ENCODE measurements around the gene CEP104.
A peak's percentile ranks its signal among the peaks of the same experiment; 100 is the strongest.

CEP104 gene

DNA sequence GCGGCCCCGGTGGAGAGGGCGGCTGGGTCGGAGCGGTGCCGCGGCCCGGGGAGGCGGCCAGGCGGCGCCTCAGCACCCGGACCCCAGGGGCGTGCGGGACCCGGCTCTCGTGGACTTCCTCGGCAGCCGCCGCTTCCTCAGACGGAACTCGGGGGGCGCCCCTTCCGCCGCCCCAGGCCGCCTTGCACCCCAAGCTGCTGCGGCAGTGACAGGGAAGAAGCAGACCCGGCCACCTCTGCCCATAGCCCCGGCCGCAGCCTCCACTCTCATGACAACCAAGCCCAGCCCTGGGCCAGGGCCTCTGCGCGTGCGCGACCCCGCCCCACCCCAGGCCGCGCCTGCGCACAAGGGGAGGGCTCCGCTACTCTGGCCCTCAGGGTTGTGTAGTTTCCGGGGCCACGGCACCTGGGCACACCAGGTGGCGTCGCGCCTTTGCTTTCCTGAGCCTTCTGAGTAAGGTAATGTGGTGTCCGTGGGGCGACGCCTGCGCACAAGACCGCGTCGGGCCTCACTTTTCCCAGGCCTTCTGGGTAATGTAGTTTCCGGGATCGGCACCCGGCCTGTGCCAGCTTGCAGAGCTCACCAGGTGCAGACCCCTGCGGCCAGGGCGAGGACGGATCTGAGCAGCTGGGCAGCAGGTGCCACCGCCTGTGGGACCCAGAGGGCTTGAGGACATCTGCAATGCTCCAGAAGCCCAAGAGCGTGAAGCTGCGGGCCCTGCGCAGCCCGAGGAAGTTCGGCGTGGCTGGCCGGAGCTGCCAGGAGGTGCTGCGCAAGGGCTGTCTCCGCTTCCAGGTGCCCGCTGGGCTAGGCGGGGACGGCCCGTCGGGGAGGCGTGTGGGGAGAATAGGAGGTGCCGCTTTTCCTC is at the start of gene CEP104, which contains the start of gene DFFB:
CEP104 (minus strand) TSS at position 289 of the 868 bp plus-strand sequence. CDS start 4,804 bp downstream, outside the sequence.
DFFB (plus strand) TSS at position 554 of the 868 bp plus-strand sequence; CDS start at position 682, 128 bp downstream.
- DNase-seq: peak; percentile 96

DNA sequence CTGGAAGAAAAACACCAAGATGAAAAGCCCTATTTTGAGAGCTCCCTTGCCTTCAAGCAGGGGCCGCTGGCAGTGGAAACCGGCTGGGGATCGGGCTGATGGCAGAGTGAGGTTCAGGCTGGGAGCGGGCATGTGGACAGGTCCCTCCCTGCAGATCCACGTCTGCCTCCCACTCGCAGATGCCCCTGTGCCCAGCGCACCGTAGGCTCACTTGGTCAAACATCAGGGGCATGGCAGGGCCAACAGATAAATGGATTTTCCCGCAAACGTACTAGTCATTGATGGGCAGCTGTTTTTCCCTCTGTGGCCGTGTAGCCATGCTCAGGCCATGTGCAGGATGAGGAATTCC is 49.6 kb upstream of the CEP104 start:
- DNase-seq: no peak

GRCh38 chr1:3905953-3906671 is 49.1 kb upstream of the CEP104 start:
- DNase-seq: no peak

GRCh38 chr1:3905266-3905952 is 48.4 kb upstream of the CEP104 start:
- DNase-seq: no peak

- no peak for DNase-seq
Observed at GRCh38 chr1:3904843-3905185, 47.8 kb upstream of the CEP104 start.

- DNase-seq: no peak
Observed at GRCh38 chr1:3904006-3904842, 47.2 kb upstream of the CEP104 start.

- no peak for DNase-seq
Observed at GRCh38 chr1:3903141-3904005, 46.4 kb upstream of the CEP104 start.

- DNase-seq: no peak
Observed at GRCh38 chr1:3902571-3903091, 45.6 kb upstream of the CEP104 start.

DNA sequence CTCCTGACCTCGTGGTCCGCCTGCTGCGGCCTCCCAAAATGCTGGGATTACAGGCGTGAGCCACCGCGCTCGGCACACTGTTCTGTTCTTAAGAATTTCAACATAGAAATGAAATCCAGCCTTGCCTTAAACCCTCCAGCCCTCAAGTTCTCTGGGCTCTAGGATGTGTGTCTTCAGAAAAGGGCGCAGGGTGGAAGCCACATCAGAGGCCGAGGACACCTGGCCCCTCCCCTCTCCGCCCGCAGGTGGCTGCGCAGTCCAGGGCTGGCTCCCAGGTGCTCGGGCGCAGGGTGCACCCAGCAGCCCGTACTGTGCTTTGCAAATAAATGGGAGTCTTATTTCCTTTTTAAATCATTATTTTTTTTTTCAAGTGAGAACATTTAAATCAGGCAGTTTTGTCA is 45.1 kb upstream of the CEP104 start:
- no peak for DNase-seq

DNA sequence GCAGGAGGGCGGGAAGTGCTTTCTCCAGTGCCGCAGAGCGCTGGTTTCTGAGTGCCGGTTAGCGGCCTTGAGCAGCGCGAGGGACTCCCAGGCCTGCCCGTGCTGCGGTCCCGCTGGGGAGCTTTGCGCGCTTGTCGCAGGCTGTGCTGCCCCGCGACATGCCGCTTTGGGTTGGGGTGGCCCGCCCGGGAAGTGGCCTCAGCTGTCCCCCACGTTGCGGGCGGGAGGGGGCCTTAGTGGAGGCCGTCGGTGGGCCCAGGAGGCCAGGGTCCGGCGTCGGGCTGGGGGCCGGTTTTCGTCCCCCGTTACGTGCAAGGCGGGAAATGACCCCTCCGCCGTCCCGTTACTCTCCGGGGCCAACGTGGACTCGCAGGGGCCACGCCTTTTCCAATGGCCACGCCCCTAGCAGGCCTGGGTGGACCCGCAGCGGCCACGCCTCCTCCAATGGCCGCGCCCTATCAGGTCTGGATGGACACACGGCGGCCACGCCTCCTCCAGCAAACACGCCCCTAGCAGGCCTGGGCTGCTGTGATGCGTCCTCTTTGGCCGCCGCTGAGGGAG is 44.0 kb upstream of the CEP104 start:
- peak; percentile 88 to 93 for DNase-seq

- DNase-seq: peak; percentile 94 to 99
Observed at GRCh38 chr1:3900150-3900968, 43.3 kb upstream of the CEP104 start, which contains the start of gene C1orf174. Gene C1orf174 (minus strand): TSS chr1:3900272. CDS start chr1:3900186, 86 bp downstream.

GRCh38 chr1:3899754-3900149 is 42.7 kb upstream of the CEP104 start:
- DNase-seq: no peak

- DNase-seq: no peak
Observed at GRCh38 chr1:3898994-3899753, 42.2 kb upstream of the CEP104 start.

- no peak for DNase-seq
Observed at GRCh38 chr1:3898475-3898735, 41.4 kb upstream of the CEP104 start.

- no peak for DNase-seq
Observed at GRCh38 chr1:3896396-3897000, 39.5 kb upstream of the CEP104 start.

- no peak for DNase-seq
Observed at GRCh38 chr1:3895951-3896325, 38.9 kb upstream of the CEP104 start.

DNA sequence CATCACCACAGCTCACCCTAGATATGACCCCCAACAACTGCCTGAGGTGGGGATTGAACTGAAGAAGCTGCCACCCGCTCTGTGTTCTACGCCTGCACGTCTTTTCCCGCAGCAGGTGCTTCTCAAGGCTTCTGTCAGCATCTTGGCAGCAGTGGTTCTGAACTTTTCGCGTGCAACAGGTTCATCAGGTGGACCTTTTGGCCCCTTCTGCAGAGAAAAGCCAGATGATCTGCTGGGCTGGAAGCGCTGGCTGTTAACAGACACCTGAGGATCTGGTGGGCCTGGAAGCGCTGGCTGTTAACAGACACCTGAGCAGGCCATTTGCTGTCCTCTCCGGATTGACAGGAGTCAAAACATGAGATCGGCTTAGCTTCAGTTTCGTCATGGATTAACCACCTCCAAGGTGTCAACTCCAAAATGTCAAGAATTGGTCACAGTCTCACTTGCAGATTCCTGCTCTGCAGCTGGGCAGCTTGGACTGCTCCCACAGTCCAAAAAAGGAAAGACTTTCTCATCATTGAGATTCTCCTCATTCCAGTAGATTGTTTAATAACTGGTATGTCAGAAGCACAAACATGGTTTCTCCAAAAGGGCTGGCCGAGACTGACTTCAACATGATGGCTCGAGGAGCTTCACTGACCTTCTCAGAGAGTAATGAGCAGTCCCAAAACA is 38.4 kb upstream of the CEP104 start:
- no peak for DNase-seq

DNA sequence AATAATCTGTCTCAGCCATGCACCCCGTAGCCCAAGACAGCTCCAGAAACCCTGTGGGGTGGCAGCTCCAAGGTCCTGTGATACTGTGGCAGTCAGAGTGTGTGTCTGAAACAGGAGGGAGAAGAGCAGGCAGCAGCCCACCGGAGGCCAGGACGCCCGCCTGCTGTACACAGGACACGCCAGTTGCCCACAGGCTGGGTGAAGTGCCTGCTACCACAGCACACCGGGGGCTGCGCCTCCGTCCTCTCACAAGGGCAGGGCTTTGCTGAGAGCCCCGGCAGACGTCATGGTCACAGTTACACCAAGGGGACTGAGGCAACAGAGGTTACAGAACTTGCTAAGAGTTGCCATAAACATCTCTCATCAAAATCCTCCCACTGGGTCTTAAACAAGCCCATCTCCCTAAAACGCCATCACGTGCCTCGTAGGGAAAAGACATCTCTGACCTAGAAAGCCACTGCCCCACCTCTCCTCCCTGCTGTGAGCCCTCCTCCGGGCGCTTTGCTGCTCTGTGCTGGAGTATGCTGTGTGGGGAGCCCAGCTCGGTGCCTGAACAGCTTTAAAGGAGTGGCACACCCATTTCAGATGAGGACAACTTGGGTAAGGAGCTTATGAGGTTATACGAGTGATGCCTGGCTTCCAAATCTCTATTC is 37.7 kb upstream of the CEP104 start:
- DNase-seq: no peak

All from NCI-H1930 (cell line).